Measurements from ENCODE around the gene SLC25A34.

The SLC25A34 gene

GRCh38 chr1:15732686-15733081 is 3.4 kb upstream of the SLC25A34 start:
- Histone ChIP-seq H3K4me3 (ENCODE audit: low read depth in 1 of 2, low read length in 2 of 2) (no peak overlapping the region), H3K27me3 (ENCODE audit: control insufficient read depth in 1 of 2, insufficient read depth in 2 of 2, low read length in 2 of 2) (no peaks in the 10 kb centered on the region), H3K27ac (ENCODE audit: low read depth, low read length) (no peak overlapping the region), H3K9ac (ENCODE audit: low read depth in 1 of 2, low read length in 2 of 2) (no peak overlapping the region), H3K4me1 (ENCODE audit: control insufficient read depth in 1 of 2, insufficient read depth in 2 of 2, low read length in 2 of 2) (peaks cover 15 to 27% of the 10 kb centered on the region in 2 donors), H3K9me3 (ENCODE audit: control insufficient read depth in 1 of 2, low read length in 2 of 2) (no peaks in the 10 kb centered on the region), H3K36me3 (ENCODE audit: control insufficient read depth in 1 of 2, insufficient read depth in 2 of 2, low read length in 2 of 2) (peaks cover 42 to 65% of the 10 kb centered on the region in 2 donors)

DNA sequence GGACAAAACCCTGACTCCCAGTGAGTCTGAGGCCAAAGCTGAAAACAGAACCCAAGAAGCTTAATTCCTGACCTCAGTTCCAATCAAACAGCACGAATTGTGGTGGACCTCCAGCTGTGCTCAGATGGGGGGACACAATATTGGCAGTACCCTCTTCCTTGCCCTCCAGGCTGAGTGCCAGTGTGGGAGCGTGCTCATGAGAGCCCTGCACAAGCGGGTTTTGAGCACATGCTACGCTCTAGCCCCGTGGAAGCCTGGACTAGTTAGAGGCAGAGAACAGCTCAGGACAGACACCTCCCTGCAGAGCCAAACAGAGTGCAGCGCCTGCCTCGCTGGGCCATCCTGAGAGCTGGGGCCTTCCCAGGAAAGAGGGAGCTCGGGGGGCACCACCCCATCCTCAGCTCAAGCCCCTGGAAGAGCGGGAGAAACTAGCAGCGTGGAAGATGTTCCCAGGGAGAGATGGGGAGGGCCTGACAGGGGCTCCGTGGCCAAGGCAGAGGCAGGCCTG is 2.8 kb upstream of the SLC25A34 start:
- H3K36me3 ChIP-seq (ENCODE audit: control insufficient read depth in 1 of 2, insufficient read depth in 2 of 2, low read length in 2 of 2): peaks cover 36 to 59% of the 10 kb centered on the region in 2 donors
- no peaks in the 10 kb centered on the region for H3K27me3 ChIP-seq (ENCODE audit: control insufficient read depth in 1 of 2, insufficient read depth in 2 of 2, low read length in 2 of 2)
- H3K4me3 ChIP-seq (ENCODE audit: low read depth in 1 of 2, low read length in 2 of 2): no peak overlapping the region
- no peak overlapping the region for H3K27ac ChIP-seq (ENCODE audit: low read depth, low read length)
- H3K9me3 ChIP-seq (ENCODE audit: control insufficient read depth in 1 of 2, low read length in 2 of 2): no peaks in the 10 kb centered on the region
- no peak overlapping the region for H3K9ac ChIP-seq (ENCODE audit: low read depth in 1 of 2, low read length in 2 of 2)
- peaks cover 21 to 33% of the 10 kb centered on the region in 2 donors for H3K4me1 ChIP-seq (ENCODE audit: control insufficient read depth in 1 of 2, insufficient read depth in 2 of 2, low read length in 2 of 2)

DNA sequence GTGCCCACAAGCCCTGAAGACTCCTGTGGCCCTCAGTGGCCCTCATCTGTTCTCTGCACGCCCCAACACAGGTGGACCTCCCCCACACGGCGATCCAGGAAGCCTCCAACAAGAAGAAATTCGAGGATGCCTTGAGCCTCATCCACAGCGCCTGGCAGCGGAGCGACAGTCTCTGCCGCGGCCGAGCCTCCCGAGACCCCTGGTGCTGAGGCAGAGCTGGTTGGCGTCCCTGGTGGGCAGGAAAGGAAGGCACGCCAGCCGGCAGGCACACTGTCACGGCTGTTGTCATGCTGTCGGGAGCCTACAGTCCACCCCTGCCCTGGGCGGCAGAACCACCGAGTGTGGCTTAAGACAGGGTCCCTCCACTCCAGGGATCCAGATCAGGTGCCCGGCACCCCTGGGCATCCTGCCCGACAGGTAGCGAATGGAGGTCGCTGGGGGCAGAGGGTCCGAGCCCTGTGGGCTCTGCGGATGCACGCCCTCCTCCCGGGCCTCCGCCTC is 2.3 kb upstream of the SLC25A34 start:
- no peaks in the 10 kb centered on the region for H3K9me3 ChIP-seq (ENCODE audit: control insufficient read depth in 1 of 2, low read length in 2 of 2)
- H3K4me1 ChIP-seq (ENCODE audit: control insufficient read depth in 1 of 2, insufficient read depth in 2 of 2, low read length in 2 of 2): peaks cover 23 to 38% of the 10 kb centered on the region in 2 donors
- H3K27me3 ChIP-seq (ENCODE audit: control insufficient read depth in 1 of 2, insufficient read depth in 2 of 2, low read length in 2 of 2): no peaks in the 10 kb centered on the region
- no peak overlapping the region for H3K9ac ChIP-seq (ENCODE audit: low read depth in 1 of 2, low read length in 2 of 2)
- H3K4me3 ChIP-seq (ENCODE audit: low read depth in 1 of 2, low read length in 2 of 2): no peak overlapping the region
- H3K36me3 ChIP-seq (ENCODE audit: control insufficient read depth in 1 of 2, insufficient read depth in 2 of 2, low read length in 2 of 2): peaks cover 31 to 54% of the 10 kb centered on the region in 2 donors
- H3K27ac ChIP-seq (ENCODE audit: low read depth, low read length): no peak overlapping the region

DNA sequence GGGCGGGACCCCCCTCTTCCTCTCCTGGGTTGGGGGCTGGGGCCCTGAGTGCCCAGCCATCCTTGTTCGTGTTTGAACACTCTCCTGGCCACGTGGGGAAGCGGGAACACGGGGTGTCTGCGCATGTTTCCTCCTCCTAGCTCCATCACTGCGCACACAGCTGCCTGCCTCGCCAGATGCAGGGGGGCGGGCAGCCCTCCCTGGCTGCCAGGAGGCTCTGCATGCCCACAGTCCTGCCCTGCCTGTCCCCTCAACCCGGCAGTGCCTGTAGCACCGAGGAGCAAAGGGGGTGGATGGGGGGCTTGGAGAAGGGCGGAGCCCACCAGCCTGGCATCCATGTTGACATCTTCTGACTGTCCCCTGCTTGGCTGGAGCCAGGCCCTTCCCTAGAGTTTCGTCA is 1.8 kb upstream of the SLC25A34 start:
- no peak overlapping the region for H3K27ac ChIP-seq (ENCODE audit: low read depth, low read length)
- peaks cover 23 to 41% of the 10 kb centered on the region in 2 donors for H3K4me1 ChIP-seq (ENCODE audit: control insufficient read depth in 1 of 2, insufficient read depth in 2 of 2, low read length in 2 of 2)
- peaks cover 27 to 51% of the 10 kb centered on the region in 2 donors for H3K36me3 ChIP-seq (ENCODE audit: control insufficient read depth in 1 of 2, insufficient read depth in 2 of 2, low read length in 2 of 2)

GRCh38 chr1:15734901-15735300 is 1.2 kb upstream of the SLC25A34 start:
- Histone ChIP-seq H3K9ac (ENCODE audit: low read depth in 1 of 2, low read length in 2 of 2) (peak overlapping the region; percentile 49 to 76), H3K27ac (ENCODE audit: low read depth, low read length) (peak overlapping the region; percentile 85), H3K36me3 (ENCODE audit: control insufficient read depth in 1 of 2, insufficient read depth in 2 of 2, low read length in 2 of 2) (peaks cover 21 to 50% of the 10 kb centered on the region in 2 donors), H3K9me3 (ENCODE audit: control insufficient read depth in 1 of 2, low read length in 2 of 2) (no peaks in the 10 kb centered on the region), H3K4me1 (ENCODE audit: control insufficient read depth in 1 of 2, insufficient read depth in 2 of 2, low read length in 2 of 2) (peaks cover 23 to 46% of the 10 kb centered on the region in 2 donors), H3K4me3 (ENCODE audit: low read depth in 1 of 2, low read length in 2 of 2) (peak overlapping the region in 1 of 2 donors; percentile 8), H3K27me3 (ENCODE audit: control insufficient read depth in 1 of 2, insufficient read depth in 2 of 2, low read length in 2 of 2) (no peaks in the 10 kb centered on the region)

More for the DNA sequence above, 1.8 kb upstream of the SLC25A34 start:
- Histone ChIP-seq H3K27me3 (ENCODE audit: control insufficient read depth in 1 of 2, insufficient read depth in 2 of 2, low read length in 2 of 2) (no peaks in the 10 kb centered on the region), H3K9ac (ENCODE audit: low read depth in 1 of 2, low read length in 2 of 2) (peak overlapping the region in 1 of 2 donors; percentile 12), H3K9me3 (ENCODE audit: control insufficient read depth in 1 of 2, low read length in 2 of 2) (no peaks in the 10 kb centered on the region), H3K4me3 (ENCODE audit: low read depth in 1 of 2, low read length in 2 of 2) (no peak overlapping the region)

GRCh38 chr1:15735304-15736037 is 587 bp upstream of the SLC25A34 start:
- Histone ChIP-seq H3K4me1 (ENCODE audit: control insufficient read depth in 1 of 2, insufficient read depth in 2 of 2, low read length in 2 of 2) (peaks cover 23 to 48% of the 10 kb centered on the region in 2 donors), H3K4me3 (ENCODE audit: low read depth in 1 of 2, low read length in 2 of 2) (peak overlapping the region in 1 of 2 donors; percentile 8), H3K27me3 (ENCODE audit: control insufficient read depth in 1 of 2, insufficient read depth in 2 of 2, low read length in 2 of 2) (no peaks in the 10 kb centered on the region), H3K36me3 (ENCODE audit: control insufficient read depth in 1 of 2, insufficient read depth in 2 of 2, low read length in 2 of 2) (peaks cover 21 to 48% of the 10 kb centered on the region in 2 donors), H3K9me3 (ENCODE audit: control insufficient read depth in 1 of 2, low read length in 2 of 2) (no peaks in the 10 kb centered on the region), H3K27ac (ENCODE audit: low read depth, low read length) (peak overlapping the region; percentile 85), H3K9ac (ENCODE audit: low read depth in 1 of 2, low read length in 2 of 2) (peak overlapping the region; percentile 49 to 76)

DNA sequence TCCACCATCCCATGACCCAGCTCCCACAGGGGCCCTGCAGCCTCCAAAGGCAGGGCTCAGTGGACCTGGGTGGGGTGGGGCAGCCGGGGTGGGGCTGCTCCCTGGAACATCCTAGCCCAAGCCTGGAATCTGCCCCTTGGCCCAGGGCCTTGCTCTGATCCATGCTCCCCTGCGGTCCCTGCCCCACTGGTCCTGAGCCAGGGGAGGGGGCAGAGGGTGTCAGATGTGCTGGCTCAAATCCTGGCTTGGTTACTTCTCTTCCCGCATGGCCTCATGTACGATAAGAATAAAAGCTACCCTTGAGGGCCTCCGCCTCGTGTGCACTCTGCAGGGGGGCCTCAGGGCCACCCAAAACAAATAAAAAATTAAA is 819 bp downstream of the SLC25A34 start:
- Histone ChIP-seq H3K27me3 (ENCODE audit: control insufficient read depth in 1 of 2, insufficient read depth in 2 of 2, low read length in 2 of 2) (no peaks in the 10 kb centered on the region), H3K36me3 (ENCODE audit: control insufficient read depth in 1 of 2, insufficient read depth in 2 of 2, low read length in 2 of 2) (peaks cover 9 to 34% of the 10 kb centered on the region in 2 donors), H3K9ac (ENCODE audit: low read depth in 1 of 2, low read length in 2 of 2) (peak overlapping the region; percentile 48 to 79), H3K9me3 (ENCODE audit: control insufficient read depth in 1 of 2, low read length in 2 of 2) (no peaks in the 10 kb centered on the region), H3K27ac (ENCODE audit: low read depth, low read length) (peak overlapping the region; percentile 88), H3K4me3 (ENCODE audit: low read depth in 1 of 2, low read length in 2 of 2) (peak overlapping the region; percentile 55 to 70), H3K4me1 (ENCODE audit: control insufficient read depth in 1 of 2, insufficient read depth in 2 of 2, low read length in 2 of 2) (peaks cover 31 to 51% of the 10 kb centered on the region in 2 donors)

GRCh38 chr1:15737324-15738319 is 1.6 kb downstream of the SLC25A34 start:
- no peak overlapping the region for H3K27ac ChIP-seq (ENCODE audit: low read depth, low read length)
- H3K36me3 ChIP-seq (ENCODE audit: control insufficient read depth in 1 of 2, insufficient read depth in 2 of 2, low read length in 2 of 2): peaks cover 6 to 26% of the 10 kb centered on the region in 2 donors
- H3K4me1 ChIP-seq (ENCODE audit: control insufficient read depth in 1 of 2, insufficient read depth in 2 of 2, low read length in 2 of 2): peaks cover 31 to 51% of the 10 kb centered on the region in 2 donors
- no peaks in the 10 kb centered on the region for H3K9me3 ChIP-seq (ENCODE audit: control insufficient read depth in 1 of 2, low read length in 2 of 2)
- H3K9ac ChIP-seq (ENCODE audit: low read depth in 1 of 2, low read length in 2 of 2): peak overlapping the region; percentile 48 to 79
- H3K27me3 ChIP-seq (ENCODE audit: control insufficient read depth in 1 of 2, insufficient read depth in 2 of 2, low read length in 2 of 2): no peaks in the 10 kb centered on the region
- H3K4me3 ChIP-seq (ENCODE audit: low read depth in 1 of 2, low read length in 2 of 2): peak overlapping the region; percentile 55 to 70

GRCh38 chr1:15738416-15739113 is 2.5 kb downstream of the SLC25A34 start:
- H3K27ac ChIP-seq (ENCODE audit: low read depth, low read length): no peak overlapping the region
- peaks cover 4 to 18% of the 10 kb centered on the region in 2 donors for H3K36me3 ChIP-seq (ENCODE audit: control insufficient read depth in 1 of 2, insufficient read depth in 2 of 2, low read length in 2 of 2)
- H3K4me3 ChIP-seq (ENCODE audit: low read depth in 1 of 2, low read length in 2 of 2): no peak overlapping the region
- no peaks in the 10 kb centered on the region for H3K27me3 ChIP-seq (ENCODE audit: control insufficient read depth in 1 of 2, insufficient read depth in 2 of 2, low read length in 2 of 2)
- H3K9me3 ChIP-seq (ENCODE audit: control insufficient read depth in 1 of 2, low read length in 2 of 2): no peaks in the 10 kb centered on the region
- peaks cover 31 to 56% of the 10 kb centered on the region in 2 donors for H3K4me1 ChIP-seq (ENCODE audit: control insufficient read depth in 1 of 2, insufficient read depth in 2 of 2, low read length in 2 of 2)
- peak overlapping the region in 1 of 2 donors; percentile 79 for H3K9ac ChIP-seq (ENCODE audit: low read depth in 1 of 2, low read length in 2 of 2)

All from duodenal mucosa (tissue), 2 donors.